HG03442 (cell line): Measurements from ENCODE around the gene TCF12.
"Not testable (repeated sequence)": the region's sequence is repeated elsewhere in the genome, so short reads cannot be mapped to it uniquely, and the experiment has no call there.

Experiments used
- ATAC-seq: cut with Tn5 transposase; IDR thresholded peaks from one replicate; pipeline ENCODE4 v1.9.1; 2021; ENCODE audit warnings: mild to moderate bottlenecking, moderate library complexity; ENCODE audit not compliant: unreplicated experiment

The TCF12 gene

DNA sequence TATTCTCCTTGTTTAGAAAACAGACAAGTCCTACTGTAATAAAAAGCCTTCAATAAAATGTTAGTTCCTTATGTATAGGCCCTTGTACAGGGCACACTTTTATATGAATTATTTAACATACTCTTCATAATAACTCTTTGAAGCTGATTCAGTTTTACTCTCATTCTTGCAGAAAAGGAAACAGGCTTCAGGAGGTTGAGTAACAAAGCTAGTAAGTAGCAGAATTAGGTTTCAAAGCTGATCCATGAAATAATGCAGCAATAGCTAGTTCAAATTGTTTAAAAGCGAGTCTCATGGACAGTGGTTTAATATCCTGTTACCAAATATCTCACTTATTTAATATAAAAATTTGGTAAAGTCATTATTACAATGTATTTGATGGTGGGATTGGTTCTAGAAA lies 25.0 kb downstream of the TCF12 start:
- ATAC-seq, result no peak

DNA sequence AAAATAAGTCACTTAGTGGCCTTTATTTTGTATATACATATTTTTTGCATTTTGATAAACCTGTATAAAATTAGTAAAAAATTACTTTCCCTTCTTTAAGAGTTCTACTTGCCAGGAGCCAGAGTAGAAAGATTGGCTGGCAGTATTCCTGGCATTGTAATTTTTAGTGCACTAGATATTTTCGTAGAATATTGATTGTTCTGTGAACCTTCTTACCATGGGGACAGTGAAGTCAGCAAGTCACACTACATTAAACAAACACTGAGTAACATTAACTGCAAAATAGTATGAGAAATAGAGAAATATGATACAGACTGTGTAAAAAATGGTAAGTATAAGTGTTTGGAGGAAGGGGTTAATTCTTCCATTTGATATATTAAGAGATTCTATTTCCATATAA lies 26.0 kb downstream of the TCF12 start:
- ATAC-seq, result no peak

DNA sequence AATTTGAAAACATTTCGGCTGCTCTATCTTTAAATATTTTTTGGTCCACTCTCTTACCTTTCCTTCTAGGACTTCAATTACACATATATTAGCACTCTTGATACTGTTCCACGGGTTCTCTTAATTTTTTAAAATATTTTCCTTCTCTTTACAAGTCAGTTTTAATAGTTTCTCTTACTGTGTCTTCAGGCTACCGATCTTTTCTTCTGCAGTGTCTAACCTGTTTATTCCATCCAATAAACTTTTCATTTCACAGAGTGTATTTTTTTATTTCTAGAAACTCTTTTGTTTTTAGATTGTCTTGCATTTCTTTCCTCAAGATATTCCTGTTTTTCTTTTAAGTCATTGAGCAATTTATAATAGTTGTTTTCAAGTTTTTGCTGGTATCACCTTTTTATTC lies 27.7 kb downstream of the TCF12 start:
- no peak for ATAC-seq

DNA sequence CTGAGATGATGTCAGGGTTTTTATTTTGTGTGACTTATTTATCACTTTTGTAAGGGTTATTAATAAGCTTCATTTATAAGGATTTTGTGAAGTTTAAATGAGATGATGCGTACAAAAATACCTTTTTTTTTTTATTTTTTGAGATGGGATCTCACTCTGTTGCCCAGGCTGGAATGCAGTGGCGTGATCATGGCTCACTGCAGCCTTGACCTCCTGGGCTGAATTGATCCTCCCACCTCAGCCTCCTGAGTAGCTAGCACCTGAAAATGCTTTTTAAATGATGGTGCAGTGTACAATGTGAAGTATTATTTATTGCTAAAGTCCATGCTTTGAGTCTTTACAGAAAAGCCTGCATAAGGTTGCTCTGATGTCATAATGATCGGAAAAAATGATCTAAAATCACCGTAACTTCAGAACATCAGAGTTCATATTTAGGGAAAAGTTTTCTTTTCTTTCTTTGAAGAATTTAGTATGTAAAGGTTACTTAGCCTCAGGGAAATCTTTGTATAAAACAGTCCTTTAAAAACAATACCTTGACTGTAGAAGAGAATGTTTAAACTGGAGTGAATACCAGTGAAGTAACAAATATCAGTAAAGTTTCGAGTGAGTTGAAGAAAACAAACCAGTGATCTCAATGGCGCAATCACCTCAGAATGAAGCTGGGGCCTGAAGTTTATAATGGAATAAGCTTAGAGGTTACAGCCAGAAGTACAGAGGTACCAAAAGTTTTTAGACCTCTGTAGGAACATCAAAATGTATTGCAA lies 29.7 kb downstream of the TCF12 start:
- ATAC-seq, result no peak

DNA sequence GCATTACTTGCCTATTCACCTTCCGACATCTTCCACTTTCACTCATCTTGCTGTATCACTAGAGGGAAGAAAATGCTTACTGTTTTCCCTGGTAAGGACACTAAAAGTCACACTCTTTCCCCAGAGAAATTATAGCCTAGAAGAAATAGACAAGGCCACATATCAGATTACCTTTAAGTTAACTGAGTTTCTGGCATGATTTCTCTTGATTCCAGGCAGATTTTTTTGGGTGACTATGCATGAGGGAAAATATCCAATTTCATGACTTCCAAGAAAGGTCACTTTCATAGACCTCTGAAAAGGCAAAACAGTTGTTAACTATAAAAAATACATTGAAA lies 30.3 kb downstream of the TCF12 start:
- no peak for ATAC-seq

DNA sequence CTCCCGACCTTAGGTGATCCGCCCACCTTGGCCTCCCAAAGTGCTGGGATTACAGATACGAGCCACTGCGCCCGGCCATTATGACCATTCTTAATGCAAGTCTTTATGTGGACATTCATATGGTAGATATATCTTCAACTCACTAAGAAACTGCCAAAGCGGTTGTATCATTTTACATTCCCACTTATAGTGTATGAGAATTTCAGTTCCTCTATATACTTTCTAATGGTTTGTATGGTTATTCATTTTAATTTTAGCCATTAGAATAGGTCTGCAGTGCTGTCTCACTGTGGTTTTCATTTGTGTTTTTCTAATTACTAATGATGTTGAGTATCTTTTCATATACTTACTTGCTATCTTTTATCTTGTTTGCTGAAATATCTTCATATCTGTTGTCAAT lies 32.5 kb downstream of the TCF12 start:
- peak; percentile 76 for ATAC-seq

DNA sequence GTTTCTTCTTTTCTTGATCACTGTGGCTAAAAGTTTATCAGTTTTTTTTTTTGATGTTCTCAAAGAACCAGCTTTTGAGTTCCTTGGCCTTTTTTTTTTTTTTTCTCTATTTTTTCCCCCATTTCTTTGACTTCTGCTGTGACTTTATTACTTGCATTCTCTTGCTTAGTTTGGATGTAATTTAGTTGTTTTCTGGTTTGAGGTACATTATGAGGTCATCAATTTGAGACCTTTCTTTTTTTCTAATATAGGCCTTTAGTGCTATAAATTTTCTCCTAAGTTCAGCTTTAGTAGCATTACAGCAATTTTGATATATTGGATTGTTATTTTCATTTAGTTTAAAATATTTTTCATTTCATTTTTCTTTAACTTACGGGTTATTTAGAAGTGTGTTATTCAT lies 35.3 kb downstream of the TCF12 start:
- ATAC-seq, result no peak

DNA sequence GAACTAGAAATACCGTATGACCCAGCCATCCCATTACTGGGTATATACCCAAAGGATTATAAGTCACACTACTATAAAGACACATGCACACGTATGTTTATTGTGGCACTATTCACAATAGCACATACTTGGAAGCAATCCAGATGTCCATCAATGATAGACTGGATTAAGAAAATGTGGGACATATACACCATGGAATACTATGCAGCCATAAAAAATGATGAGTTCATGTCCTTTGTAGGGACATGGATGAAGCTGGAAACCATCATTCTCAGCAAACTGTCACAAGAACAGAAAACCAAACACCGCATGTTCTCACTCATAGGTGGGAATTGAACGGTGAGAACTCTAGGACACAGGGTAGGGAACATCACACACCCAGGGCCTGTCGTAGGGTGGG lies 36.6 kb downstream of the TCF12 start:
- ATAC-seq, result not testable (repeated sequence)

DNA sequence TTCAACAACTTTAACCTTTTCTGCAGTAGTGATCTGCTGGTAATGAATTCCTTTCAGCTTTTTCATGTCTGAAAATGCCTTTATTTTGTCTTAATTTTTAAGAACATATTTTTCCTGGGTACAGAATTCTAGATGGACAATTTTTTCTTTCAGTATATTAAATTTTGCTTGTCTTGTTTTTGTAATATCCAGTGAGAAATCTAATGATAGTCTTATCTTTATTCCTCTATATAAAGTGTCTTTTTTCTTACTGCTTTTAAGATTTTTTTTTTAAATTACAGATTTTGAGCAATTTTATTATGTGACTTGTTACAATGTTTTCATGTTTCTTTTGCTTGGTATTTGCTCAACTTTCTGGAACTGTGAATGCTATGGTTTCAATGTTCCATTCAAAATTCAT lies 38.1 kb downstream of the TCF12 start:
- no peak for ATAC-seq

DNA sequence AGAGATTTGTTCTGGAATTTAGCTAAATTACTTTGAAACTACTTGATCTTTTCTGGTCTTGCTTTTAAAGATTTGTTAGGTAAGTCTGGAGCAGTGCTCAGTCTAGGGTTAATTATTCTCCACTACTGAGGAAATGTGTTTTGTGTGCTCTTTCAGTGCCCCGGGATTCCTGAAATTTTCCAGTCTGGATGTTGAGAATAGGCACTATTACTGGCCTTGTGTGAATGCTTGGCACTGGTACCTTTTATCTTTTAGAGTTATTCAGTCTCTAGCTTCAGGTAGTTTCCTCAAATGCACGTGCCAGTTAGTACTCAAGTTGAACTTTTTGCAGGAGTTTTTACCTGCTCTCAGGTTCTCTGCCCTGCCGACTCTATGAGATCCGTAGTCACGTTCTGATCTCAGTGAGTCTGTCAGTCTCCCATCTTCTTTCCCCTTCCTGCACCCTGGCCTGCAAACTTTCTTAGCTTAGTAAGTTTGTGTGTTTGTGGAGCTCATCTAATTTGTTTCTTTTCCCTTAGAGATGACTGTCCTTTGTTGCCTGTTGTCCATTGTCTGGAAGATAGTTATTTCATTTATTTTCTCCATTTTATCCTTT lies 39.5 kb downstream of the TCF12 start:
- ATAC-seq, result no peak

DNA sequence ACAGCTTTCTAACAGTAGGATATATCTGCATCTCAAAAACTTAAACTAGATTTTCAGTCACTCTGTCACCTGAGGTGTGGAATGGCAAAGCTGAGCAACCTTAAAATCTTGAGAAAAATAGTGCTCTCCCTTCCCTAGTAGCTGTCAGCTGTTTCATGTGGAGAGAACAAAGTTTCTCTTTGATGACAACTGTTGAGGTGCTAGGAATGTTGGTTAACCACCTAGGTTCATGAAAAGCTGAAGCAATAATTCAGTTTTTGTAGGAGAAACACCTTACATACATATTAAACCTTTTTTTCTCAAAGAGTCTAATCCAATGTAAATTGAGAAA lies 40.8 kb downstream of the TCF12 start:
- no peak for ATAC-seq

DNA sequence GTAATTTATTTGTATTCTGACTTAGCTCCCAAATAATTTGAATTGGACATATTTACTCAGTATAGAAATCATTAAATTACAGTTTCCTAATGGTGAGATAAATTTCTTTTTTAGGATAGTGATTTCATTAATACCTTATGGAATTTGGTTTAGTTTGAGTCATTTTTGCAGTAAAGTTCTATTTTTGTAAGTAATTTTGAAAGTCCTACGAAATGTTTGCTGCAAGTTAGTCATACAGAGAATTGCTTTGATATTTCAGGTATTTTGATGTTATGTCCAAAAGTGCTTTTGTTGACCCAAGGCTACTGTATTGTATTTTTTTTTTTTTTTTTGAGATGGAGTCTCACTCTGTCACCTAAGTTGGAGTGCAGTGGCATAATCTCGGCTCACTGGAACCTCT lies 41.7 kb downstream of the TCF12 start:
- ATAC-seq, result no peak

DNA sequence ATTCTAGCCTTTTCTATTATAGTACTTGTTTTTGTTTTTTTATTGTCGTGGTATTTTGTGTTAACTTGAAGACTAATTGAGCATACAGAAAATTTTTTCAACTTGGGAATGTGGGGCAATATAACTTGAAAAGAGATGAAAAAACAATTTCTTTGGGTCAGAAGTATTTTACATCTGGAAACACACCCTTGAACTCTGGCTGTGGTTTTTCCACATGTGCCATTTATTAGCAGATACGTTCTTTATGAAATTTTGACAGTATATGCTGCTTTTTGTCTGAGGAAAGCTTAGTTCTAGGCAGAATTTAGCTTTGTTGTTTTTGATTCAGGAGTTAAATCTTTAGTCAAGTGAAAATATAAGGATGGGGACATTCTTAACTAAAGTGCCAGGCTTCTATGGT lies 44.7 kb downstream of the TCF12 start:
- ATAC-seq, result no peak

DNA sequence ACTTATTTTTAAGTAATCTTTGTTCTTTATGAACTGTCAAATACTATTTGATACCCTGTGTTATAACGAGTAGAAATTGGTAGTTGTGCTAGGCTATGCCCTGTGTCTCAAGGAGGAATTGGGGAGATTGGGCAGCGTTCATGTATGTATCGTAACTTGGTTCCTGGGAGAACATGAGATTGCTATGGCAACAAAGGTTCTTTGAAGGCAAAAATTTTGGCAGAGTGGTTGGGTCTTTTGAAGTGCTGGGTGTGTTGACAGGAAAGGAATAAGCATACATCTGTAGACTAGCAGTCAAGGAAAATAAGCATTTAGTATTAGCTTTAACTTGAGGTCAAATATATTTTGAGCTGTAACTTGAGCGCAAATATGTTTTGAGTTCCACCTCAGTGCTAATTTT lies 45.3 kb downstream of the TCF12 start:
- no peak for ATAC-seq

DNA sequence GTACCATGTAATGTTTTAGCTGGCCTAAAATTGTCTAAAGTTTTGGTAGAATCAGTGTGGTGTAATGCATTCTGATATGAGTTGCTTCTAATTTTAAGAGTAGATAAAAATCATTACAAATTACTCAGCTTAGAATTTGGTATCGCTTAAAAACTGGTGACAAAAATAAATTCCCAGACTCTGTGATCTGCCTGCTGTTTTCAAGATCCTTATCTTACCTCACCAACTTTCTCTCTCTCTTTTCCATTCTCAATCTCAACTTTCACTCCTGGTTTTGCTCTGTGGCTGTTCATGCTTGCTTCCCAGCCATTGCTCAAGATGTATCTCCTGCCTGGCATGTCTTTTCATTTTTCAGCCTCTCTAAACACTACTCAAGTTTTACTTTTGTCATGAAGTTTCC lies 45.7 kb downstream of the TCF12 start:
- ATAC-seq, result no peak

DNA sequence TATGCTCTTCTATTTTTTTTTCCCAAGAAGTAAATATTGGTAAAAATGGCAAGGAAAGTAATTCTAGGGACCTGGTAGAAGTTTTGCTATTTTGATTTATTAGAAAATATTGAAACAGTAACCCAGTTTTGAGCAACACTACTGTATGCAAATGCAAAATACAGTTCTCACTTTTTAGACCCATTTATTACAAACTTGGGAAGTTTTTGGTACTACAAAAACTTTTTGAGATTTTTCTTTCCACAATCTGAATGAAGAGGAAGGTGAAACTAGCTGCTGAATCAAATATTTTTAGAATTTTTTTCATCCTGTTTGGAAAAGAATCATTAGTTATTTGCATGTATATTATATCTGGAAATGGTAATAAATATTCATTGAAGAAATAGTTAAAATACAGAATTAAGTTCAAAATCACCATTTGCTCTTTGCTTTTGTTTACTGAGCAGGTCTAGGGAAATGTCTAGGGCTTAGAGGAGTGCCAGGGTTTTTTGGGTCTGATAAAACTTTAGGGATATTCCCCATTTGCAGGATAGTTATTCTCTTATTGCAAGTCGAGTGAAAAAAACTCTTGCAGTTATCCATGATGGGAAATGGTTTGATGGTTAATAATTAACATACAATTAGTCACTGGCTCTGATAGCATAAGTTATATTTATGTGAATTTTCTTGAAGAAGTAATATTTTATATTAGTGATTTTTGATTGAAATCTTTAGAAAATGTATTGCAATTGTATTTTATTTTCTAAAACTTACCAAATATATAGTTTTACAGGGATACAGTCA lies 47.0 kb downstream of the TCF12 start:
- no peak for ATAC-seq

DNA sequence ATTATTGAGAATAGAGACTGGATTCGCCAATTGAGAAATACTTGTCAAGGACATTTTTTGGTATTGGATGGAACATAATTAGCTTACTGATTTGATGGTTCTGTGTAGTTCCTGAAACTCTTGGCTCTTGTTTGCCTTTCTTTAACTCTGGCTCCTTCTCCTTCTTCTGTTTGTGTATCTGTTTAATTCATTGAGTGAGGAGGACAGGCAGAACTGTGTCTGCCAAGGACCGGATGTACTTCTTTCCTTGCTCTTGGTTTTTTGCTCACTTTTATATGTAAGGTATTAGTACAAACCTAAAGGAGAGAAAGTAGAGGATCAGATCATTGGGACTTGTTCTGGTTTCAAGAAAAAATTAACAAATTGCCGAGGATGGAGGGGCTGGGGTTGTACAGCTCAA lies 48.9 kb downstream of the TCF12 start:
- ATAC-seq, result no peak

DNA sequence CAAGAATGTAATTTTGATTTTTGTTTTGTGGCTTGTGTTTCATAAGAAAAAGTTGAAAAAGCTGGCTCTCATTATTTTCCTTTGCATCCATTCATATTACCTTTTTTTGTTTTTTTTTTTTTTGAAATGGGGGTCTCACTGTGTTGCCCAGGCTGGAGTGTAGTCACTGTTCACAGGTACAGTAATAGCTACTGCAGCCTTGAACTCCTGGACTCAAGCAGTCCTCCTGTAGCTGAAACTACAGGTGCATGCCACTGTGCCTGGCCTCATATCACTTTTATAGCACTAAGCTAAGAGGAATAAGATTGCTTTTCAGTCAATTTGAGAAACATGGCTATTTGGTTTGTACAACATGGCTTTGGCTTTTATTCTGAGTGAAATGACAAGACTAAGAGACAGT lies 49.8 kb downstream of the TCF12 start:
- ATAC-seq, result no peak

DNA sequence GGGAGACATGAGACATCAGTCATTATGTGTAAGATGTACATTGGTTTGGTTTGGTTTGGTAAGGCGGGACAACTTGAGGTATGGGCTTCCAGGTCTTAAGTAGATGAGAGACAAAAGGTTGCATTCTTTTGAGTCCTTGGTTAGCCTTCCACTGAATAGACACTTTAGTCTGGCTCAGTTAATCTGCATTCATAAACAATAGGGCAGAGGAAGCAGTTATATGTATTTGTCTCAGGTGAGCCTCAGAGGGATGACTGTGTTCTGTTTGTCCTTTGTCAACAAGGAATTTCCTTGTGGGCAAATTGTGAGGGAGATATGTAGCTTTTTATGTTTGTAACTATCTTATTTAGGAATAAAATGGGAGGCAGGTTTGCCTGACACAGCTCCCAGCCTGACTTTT lies 50.4 kb downstream of the TCF12 start:
- ATAC-seq, result no peak

DNA sequence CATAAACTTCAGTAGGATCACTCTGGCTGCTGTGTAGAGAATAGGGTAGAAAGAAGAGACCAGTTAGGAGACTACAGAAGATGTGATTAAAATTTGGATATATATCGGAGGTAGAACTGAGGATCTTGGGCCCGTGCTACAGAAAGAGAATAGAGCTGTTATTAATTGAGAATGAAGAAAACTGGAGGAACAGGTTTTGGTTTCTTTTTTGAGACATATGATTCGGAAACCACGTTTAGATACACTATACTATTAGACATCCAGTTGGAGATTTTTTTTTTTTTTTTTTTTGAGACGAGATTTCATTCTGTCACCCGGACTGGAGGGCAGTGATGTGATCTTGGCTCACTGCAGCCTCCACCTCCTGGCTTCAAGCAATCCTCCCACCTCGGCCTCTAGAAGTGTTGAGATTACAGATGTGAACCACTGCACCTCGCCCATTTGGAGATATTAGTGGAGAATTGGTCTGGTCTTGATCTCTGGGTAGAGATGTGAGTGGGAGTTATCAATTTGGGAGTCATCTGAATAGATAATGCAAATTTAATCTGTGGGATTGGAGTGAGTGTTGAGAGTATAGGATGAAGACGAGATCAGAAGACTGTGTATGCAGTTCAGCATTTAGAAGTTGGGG lies 50.9 kb downstream of the TCF12 start:
- ATAC-seq, result no peak

DNA sequence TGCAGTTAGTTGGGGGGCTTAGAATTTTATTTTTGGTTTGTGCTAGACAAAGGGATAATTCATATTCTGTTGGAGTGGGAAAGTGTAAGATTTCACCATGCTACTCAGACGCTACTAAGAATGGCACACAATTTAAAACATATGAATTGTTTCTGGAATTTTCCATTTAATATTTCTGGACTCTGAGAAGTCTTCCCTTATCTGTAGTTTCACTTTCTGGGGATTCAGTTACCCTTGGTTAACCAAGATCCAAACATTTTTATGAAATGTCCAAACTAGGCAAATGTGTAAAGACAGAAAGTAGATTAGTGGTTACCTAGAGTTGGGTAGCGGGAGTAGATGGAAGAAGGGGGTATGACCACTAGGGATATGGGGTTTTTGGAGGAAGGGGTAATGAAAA lies 53.1 kb downstream of the TCF12 start:
- no peak for ATAC-seq

DNA sequence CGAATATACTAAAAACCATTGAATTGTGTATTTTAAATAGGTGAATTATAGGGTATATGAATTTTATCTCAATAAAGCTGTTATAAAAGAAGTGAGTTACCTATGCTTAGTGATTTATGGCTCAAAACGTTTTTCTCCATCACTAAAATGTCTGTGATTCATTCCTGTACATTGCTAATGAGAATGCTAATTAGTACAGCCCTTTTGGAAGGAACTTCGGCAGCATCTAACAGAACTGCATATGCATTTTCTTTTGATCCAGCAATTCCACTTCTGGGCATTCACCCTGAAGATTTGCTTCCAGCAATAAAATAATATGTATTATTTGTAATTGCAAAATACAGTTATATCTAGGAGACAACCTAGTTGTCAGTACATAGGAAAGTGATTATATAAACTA lies 53.6 kb downstream of the TCF12 start:
- ATAC-seq, result no peak
